ENCODE data around the gene PEF1.

The PEF1 gene

DNA sequence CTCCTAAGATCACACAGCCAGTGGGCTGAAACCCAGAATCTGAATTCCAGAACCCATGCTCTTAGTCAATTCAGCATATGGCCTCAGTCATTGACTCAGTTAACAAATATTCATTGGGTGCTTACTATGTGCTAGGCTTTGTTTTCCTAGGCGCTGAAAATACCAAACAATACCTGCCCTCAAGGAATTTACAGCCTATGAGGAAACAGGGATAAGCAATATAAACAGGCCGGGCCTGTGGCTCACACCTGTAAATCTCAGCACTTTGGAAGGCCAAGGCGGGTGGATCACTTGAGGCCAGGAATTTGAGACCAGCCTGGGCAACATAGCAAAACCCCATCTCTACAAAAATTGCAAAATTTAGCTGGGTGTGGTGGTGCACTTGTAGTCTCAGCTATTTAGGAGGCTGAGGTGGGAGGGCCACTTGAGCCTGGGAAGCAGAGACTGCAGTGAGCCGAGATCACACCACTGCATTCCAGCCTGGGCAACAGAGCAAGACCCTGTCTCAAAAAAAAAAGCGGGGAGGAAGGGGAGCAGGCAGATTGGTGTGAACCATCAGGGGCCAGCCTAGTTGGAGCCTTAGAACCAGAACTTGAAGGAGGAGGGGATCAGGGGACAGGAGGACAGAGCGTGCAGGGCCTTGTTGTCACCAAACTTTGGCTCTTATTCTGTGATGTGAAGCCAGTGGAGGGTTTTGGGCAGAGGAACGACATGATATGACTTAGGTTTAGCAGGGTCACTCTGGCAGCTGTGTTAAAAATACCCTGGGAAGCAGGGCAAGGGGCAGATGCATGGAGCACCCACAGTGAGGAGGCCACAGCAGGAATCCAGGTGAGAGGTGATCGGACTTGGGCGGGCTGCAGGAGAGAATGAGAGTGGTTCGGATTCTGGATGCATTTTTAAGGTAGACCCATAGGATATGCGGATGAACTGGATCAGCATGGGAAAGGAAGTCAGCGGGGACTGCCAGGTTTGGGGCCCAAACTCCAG is 62.6 kb downstream of the PEF1 start:
- DNase-seq, result no peak

DNA sequence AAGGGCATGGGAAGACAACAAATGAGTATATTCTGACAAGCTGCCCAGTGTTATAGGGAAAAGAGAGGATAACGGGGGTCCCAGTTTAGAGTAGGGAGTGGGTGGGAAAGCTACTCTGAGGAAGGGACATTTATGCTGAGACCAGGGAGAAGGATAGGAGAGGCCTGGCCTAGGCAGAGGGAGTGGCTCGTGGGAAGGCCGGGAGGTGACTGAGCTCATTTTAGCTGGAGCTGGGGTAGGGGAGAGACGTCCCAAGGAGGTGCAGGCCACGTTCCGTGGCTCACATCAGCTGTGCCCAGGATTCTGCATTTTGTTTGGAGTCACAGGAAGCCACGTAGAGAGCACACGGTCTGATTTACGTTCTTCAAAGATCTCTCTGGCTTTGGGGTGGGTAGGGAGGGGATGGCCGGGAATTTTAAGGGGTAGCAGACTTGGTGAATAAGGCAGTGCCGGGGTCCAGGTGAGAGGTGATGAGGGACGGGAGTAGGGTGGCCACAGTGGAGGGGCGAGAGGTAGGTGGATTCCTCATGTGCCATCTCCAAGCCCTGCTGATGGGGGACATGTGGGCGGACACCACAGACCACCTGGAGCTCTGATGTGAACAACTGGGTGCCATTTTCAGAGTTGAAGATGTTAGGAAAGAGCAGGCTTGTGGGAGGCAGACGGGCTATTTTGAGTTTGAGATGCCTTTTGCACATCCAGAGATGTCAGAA is 63.6 kb downstream of the PEF1 start:
- no peak for DNase-seq

- no peak for DNase-seq
These were observed 64.2 kb downstream of the PEF1 start for GRCh38 chr1:31580513-31580870.
